ENCODE data around the gene REPS2.
A peak's percentile ranks its signal among the peaks of the same experiment; 100 is the strongest.
"Not testable (repeated sequence)": the region's sequence is repeated elsewhere in the genome, so short reads cannot be mapped to it uniquely, and the experiment has no call there.

The REPS2 gene

DNA sequence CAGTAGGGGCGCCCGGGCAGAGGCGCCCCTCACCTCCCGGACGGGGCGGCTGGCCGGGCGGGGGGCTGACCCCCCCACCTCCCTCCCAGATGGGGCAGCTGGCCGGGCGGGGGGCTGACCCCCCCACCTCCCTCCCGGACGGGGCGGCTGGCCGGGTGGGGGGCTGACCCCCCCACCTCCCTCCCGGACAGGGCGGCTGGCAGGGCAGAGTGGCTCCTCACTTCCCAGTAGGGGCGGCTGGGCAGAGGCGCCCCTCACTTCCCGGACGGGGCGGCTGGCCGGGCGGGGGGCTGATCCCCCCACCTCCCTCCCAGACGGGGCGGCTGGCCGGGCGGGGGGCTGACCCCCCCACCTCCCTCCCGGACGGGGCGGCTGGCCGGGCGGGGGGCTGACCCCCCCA lies 18.5 kb downstream of the REPS2 start:
- not testable (repeated sequence) for DNase-seq

DNA sequence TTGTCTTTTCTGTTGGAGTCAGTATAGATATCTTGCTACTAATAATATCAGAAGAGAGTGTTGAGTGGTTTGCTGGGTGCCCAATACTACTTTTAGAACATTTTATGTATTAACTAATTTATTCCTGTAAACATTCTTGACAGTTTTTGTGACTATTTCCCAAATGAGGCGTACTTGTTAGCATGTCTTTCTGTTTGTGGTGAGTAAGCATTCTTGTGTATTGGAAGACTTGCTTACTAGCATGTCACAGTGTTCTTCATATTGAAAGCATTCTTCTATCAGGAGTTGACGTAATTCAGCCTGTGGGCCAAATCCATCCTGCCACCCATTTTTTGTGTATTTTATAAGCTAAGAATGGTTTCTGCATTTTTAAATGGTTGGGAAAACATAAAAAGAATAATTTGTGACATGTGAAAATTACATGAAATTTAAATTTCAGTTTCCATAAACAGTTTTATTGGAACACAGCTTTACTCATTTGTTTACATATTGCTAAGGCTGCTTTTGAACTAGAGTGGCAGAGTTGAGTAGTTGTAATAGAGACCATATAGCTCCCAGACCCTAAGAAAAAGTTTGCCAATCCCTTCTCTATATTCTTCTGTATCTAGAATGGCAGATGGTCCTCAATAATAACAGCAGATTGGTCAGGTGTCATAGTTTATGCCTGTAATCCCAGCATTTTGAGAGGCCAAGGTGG lies 20.4 kb downstream of the REPS2 start:
- no peak for DNase-seq

DNA sequence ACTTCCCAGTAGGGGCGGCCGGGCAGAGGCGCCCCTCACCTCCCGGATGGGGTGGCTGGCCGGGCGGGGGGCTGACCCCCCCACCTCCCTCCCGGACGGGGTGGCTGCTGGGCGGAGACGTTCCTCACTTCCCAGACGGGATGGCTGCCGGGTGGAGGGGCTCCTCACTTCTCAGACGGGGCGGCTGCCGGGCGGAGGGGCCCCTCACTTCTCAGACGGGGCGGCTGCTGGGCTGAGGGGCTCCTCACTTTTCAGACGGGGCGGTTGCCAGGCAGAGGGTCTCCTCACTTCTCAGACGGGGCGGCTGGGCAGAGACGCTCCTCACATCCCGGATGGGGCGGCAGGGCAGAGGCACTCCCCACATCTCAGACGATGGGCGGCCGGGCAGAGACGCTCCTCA lies 22.3 kb downstream of the REPS2 start:
- not testable (repeated sequence) for DNase-seq

DNA sequence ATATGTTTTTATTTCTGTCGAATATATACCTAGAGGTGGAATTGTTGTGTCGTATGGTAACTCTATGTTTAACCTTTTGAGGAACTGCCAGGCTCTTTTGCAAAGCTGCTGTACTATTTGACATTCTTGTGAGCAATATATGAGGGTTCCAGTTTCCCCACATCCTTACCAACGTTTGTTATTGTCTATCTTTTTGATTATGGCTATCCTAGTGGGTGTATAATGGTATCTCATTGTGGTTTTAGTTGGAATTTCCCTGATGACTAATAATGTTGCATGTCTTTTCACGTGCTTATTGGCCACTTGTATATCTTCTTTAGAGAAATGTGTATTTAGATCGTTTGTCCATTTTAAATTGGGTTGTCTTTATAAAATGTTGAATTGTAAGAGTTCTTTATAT lies 24.5 kb downstream of the REPS2 start:
- DNase-seq, result peak; percentile 52

DNA sequence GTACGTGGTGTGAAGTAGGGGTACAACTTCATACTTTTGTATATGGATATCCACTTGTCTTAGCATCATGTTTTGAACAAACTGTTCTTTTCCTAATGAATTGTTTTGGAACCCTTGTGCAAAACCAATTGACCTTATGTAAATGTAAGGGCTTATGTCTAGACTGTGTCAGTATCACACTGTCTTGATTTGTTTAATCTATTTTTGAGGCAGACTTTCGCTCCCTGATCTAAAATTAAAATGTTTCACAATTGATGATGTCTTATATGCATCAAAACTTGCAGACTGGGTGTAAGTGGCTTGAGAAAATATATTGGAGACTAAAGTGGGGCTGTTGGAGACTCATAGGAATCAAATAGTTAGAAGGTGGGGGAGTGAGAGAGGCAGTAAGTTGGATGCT lies 25.2 kb downstream of the REPS2 start:
- DNase-seq, result no peak

DNA sequence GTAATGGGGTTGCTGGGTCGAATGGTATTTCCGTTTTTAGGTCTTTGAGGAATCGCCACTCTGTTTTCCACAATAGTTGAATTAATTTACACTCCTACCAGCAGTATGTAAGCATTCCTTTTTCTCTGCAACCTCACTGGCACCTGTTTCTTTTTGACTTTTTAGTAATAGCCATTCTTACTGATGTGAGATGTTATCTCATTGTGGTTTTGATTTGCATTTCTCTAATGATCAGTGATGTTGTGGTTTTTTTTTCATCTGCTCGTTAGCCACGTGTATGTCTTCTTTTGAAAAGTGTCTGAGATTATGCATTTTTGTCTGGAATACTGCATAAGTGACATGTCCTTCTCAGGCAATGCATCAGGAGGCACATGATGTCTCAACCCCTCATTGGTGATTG lies 28.8 kb downstream of the REPS2 start:
- no peak for DNase-seq

DNA sequence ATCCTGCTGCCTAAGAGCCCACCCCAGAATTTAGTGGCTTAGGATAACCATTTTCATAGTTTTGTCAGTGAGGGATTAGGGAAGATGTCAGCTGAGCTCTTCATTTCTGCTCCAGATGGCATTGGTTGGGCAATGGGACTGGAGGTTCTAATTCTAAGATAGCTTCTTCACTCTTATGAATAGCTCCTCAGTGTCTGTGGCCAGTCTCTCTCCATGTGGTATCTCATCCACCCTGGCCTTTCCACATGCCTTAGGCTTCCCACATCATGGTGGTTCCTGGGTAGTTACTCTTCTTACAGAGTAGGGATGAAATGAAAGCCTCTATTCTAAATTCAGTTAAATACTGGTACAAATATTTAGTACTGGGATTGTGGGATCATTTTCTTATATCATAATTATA lies 31.3 kb downstream of the REPS2 start:
- DNase-seq, result no peak

DNA sequence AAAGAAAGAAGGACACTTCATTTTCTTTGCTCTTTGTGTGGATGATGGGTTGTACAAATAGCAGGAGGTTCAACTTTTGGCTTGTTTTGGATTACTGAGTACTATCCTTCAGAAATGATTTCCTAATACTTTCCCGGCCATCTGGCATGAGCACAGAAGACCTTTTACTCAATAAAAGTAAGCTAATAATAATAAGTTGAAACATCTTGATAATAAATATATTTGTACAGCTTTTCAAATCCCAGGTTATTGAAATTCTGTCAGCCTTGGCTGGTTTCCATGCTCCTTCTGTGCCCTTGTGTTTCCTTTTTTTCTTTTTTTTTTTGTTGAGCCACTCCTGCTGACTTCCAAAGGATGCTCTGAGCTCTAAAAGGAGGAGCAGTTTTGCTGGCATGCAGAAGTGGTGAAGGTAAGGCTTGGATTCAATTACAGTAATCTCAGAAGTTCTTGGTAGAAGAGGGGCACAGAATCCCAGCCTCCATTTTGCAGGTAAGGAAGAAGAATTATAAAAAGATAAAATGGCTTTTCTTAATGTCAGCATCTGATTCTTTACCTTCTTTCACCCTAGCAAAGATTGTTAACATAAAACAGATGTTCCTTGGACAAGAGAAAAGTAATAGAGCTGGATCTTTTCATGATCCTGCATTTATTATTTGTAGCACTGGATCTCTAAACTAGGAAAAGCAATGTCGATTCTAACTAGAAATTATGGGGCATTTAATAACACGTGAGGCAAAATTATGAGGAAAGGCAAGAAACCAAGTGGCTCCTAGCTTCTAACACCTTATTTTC lies 31.9 kb downstream of the REPS2 start:
- DNase-seq, result no peak

DNA sequence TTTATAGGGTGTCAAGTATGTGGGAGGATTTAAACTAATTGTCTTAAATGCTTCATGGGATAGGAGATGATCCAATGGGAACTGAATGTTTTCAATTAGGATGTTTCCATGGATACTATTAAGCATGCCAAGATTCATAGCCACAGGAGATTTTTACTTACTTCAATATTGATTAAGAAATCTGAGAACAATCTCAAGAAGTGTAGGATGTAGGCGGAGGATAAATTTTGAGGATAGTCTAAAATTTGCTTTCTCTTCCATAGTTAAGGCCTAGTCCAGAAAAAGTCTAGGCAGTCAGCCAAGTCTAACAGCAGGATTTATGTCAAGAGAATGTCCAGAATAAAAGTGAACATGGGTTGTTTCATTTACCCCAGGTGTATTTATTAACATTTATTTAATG lies 32.8 kb downstream of the REPS2 start:
- no peak for DNase-seq

DNA sequence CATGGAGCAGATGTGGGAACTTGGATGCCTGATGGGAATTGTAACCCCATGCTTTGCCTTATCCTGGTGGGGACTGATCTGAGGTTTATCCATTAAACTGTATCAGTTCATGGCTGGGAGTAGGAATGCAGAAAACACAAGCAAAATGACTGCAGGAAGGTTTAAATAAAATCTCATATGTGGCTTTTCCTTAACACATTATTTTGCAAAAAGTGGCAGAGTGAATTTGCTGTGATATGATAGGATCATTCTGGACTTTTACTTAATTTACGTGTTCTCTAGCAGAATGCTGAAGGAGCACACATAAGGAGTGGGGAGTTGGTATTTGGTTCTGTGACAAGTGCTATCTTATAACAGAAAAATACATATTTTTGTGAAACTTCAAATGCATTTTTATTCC lies 34.8 kb downstream of the REPS2 start:
- DNase-seq, result no peak

DNA sequence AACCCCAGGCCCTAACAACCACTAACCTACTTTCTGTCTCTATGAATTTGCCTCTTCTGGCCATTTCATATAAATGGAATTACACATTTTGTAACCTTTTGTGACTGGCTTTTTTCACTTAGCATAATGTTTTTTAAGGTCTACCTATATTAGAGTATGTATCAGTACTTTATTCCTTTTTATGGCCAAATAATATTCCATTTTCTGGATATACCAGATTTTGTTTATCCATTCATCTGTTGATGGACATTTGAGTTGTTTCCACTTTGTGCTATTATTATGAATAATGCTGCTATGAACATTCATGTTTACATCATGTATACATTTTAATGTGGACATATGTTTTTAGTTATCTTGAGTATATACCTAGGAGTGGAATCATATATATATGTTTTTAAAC lies 35.5 kb downstream of the REPS2 start:
- DNase-seq, result no peak

DNA sequence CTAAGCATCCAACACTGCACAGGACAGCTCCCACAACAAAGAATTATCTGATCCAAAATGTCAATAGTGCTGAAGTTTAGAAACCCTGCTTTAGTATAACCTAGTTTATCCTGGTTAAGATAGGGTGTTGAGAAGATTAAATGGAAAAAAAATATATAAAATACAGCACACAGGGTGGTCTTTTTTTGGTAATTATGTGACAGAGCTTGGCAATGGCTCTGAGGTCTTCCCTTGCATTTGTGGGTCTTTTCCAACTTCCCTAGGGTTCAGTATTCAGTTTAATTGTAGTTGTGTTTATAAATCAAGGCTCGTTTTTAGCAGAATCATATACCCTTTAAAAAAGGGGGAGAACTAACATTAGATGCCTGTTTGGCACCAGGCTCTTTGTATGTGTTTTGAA lies 36.6 kb downstream of the REPS2 start:
- no peak for DNase-seq

DNA sequence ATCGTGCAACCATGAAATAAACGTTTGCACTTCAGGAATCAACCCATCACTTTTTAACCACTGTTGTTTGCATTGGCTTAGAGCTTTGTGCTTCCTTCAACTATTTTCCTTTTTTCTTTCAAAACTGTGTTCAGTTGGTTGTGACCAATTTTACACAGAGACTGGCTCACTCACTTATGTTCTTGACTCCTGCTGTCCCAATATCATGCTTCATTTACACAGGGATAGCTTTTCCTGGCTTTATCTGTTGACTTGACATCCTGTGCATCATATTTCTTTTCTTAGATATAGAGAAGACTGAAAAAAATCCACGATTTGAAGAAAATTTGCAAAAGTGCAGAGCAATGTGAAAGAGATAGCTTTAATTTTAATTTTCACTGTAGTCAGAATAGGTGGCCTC lies 38.8 kb downstream of the REPS2 start:
- DNase-seq, result no peak

DNA sequence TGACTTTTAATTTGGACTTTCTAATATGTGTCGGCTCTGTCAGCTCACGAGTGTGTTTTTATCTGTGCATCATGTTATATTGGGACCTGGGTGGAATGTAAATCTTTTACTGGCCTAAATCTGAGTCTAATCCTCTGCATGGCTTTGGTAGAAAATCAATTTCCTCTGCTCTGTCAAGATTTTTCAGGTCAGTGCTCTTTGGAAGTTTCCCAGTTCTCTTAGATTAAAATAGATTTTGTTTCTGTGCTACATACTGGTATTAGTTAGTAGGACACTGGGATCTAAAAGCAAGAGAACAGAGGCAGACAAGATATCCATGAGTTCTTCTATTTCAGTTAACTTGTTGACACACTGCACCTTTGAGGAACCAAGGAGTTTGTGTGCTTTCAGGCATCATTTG lies 39.7 kb downstream of the REPS2 start:
- DNase-seq, result no peak

DNA sequence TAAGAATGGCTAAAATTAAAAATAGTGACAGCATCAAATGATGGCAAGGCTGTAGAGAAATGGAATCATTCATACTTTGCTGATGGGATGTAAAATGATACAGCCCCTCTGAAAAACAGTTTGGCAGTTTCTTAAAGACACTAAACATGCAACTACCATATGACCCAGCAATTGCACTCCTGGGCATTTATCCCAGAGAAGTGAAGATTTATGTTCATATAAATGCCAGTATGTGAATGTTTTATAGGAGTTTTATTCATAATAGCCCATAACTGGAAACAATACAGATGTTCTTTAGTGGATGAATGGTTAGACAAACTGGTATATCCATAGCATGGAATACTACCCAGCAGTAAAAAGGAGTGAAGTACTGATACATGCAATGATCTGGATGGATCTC lies 43.3 kb downstream of the REPS2 start:
- DNase-seq, result no peak

DNA sequence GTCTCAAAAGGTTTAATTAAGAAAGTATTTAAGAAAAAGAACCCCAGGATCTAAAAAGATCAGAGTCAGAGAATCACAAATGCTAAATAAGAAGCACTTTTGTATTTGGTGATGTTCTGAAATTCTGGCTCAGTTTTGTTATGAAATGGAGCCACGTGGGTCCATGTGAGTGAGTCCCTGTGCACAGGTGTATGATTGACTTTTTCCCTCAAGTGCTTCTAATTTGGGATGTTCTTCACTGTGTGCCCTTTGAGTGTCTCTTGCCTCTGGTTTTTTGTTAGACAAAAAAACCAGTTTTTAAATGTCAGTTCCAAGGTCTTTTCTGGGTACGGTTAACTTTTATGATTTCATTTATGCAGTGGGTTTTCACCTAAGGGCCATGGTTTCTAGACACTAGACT lies 44.4 kb downstream of the REPS2 start:
- no peak for DNase-seq

DNA sequence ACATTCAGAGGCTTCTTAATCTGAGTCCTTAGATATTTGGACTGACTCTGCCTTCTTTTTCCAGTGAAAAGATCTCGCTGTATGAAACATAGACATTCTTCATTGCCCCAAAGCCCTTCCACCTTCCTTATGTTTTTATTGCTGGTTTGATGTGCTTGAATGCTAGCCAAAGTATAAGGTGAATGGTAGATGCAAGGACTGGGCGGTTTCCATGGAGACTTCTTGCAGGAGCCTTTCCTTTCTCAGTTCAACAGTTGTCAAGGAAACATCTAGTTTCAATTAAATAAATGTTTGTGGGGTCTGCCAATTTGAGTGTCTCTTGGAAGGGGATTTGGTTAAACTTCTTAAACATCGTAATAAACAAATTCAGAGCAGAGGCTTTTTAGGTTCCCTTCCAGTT lies 46.0 kb downstream of the REPS2 start:
- no peak for DNase-seq

DNA sequence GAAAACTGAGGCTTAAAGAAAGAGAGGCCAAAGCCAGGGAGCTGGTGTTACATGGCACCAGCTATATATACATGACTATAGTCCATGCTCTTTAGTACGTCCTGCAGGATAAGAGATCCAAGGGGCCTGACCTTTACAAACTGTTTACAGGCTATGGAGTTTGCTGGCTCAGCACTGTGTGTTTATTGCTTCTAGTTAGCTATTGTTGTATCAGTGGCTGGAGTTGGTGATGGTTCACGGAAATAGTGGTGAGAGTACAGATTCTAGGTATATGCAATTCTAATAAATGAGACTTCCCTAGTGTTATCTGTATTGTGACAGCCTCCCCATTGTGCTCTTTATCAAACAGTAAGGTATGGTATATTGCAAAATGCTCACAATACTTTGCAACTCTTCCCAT lies 46.5 kb downstream of the REPS2 start:
- DNase-seq, result peak; percentile 81

DNA sequence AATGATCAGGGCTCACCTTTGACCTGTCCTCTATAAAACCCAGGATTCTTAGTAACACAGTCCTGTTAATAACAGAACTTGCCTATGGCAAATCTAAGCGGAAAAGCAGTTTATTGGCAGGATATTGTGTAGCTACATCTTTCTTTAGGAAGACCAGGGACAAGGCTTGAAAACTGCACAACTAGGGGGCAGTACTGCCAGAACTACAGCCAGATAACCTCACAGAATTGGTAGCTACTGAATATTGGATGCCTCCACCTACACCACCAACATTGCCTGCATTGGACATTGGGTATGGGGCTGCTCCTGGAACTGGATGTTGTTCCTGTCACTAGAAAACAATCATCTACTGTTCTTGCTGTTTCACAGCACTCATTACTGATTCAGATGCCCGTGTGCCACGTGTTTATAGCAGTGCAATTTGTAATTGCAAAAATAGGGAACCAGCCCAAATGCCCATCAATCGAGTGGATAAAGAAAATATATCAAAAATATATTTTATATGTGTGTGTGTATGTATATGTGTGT lies 47.4 kb downstream of the REPS2 start:
- peak; percentile 47 for DNase-seq

DNA sequence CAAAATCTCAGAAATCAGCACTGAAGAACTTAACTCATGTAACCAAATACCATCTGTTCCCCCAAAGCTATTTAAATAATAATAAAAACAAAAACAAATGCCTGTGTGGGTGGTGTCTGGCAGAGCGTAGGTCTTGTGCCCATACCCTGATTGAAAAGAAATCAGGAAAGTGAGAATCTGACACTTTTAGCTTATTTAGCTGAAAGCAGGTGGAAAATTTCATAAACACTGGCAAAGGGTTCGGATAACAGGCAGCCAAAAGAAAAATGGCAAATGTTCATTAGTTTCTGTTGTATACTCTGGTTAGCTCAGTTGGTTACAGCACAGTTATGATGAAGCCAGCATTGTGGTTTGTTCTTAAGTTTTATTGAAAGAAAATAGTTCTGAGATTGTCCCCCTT lies 48.3 kb downstream of the REPS2 start:
- no peak for DNase-seq

DNA sequence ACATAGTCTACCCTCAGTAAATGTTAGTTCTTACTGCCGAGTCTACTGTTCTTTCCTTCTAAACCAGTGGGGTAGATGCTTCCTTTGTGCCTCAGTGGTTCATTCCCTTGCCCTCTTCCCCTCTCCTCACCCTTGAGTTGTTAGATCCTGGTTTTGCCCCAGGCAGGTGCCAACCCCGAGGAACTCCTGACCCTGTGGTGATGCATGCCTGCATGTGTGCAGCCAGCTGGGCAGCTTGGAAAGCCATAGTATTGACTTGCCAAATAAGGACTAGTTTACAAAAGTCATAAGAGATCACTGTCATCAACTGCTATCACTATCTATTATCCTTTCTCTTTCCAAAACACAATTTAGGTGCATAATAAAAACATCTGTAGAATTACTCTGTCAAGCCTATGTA lies 50.9 kb downstream of the REPS2 start:
- DNase-seq, result no peak

DNA sequence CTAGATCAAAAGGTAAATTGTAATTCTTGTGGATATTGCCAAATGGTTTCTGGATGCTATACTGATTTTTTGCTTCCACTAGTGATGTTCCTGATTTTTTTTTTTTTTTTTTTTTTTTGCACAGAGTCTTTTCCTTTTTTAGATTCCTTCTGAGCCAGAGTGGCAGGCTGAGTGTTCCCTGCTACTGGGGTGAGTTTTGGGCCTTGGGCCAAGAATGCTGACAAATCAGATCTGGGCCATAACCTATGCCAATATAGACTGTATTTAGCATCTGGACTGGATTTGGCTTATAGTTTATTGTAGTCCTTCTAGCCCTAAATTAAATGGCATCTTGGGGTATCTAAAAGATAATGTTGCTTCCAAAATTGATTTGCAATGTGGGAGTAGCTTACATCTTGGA lies 52.8 kb downstream of the REPS2 start:
- peak; percentile 11 for DNase-seq

DNA sequence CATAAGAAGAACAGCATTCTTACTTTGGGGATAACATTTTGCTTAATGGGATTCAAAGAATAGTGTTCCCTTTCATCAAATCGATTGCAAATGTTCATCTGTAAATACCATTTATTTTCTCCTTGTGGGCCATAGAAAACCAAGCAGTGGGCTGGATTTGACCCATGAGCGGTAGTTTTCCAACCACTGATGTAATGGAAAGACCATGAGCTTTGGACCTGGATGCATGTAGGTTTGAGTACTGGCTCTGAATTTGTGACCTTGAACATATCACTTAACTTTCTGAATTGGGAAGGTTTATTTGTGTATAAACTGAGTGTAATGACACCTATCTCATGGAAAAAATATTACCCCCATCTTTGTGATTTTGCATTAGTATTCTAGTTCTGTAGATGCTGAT lies 54.3 kb downstream of the REPS2 start:
- no peak for DNase-seq

DNA sequence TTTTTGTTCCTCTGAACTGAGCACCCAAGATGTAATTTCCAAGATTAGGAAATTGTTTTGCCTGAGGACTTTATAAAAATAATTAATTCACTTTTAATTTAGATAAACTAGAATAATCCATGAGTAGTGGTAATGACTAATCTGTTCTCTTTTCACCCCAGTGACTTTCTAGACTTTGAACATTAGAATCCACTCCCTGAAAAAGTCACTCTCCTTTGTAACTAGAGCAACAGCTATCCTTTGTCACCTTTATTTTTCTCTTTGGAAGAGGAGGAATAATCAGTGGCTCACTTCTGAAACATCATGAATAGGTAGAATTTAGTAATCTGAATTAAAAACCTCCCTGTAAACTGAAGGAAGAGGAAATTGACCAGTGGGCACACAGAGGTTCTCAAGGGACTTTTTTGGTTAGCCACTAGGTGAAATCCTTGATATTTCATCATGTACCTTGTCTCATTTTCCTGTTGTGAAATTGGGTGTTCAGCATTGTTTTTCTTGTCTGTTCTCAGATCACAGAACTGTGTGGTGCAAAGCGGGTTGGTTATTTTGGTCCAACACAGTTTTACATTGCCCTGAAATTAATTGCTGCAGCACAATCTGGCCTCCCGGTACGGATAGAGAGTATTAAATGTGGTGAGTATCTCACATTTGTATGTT lies 59.4 kb downstream of the REPS2 start:
- DNase-seq, result no peak
